ENCODE measurements around the gene LARP4B.

DNA sequence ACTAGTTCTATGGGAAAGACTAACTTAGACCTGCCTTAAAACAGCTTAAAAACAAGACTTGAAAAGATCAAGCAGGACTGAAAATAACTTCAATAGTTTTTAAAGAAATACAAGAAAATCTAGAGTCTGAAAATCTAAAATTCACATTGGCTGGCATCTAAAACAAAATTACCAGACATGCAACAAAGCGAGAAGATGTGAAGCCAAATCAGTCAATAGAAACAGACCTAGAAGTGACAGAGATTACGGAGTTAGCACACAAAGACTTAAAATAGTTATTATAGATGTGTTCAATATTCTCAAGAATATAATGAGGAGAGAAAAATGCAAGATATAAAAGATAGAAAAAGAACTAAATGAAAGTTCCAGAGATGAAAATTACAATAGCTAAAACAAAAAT lies 163.7 kb downstream of the LARP4B start:
- no peak for TF ChIP-seq CTCF (IDR thresholded peaks at IDR 0.05; ENCODE audit: low read depth, low read length, missing input control)
- TF ChIP-seq, protein P1, sequence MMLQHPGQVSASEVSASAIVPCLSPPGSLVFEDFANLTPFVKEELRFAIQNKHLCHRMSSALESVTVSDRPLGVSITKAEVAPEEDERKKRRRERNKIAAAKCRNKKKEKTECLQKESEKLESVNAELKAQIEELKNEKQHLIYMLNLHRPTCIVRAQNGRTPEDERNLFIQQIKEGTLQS (IDR thresholded peaks at IDR 0.05) = no peak
- no peak for TF ChIP-seq TAF1 (conservative IDR thresholded peaks at IDR 0.05)
- no peak for TF ChIP-seq SP1 (IDR thresholded peaks at IDR 0.05)
- TF ChIP-seq HNF4G (IDR thresholded peaks at IDR 0.05) = no peak
- no peak for TF ChIP-seq RAD21 (IDR thresholded peaks at IDR 0.05)
- TF ChIP-seq REST (IDR thresholded peaks at IDR 0.05) = no peak
- TF ChIP-seq EGR1 (IDR thresholded peaks at IDR 0.05; ENCODE audit: low read depth in 2 of 2) = no peak
- TF ChIP-seq, protein P2, sequence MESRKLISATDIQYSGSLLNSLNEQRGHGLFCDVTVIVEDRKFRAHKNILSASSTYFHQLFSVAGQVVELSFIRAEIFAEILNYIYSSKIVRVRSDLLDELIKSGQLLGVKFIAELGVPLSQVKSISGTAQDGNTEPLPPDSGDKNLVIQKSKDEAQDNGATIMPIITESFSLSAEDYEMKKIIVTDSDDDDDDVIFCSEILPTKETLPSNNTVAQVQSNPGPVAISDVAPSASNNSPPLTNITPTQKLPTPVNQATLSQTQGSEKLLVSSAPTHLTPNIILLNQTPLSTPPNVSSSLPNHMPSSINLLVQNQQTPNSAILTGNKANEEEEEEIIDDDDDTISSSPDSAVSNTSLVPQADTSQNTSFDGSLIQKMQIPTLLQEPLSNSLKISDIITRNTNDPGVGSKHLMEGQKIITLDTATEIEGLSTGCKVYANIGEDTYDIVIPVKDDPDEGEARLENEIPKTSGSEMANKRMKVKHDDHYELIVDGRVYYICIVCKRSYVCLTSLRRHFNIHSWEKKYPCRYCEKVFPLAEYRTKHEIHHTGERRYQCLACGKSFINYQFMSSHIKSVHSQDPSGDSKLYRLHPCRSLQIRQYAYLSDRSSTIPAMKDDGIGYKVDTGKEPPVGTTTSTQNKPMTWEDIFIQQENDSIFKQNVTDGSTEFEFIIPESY (IDR thresholded peaks at IDR 0.05) = no peak
